Breast epithelium (tissue), 3 donors: ENCODE data around the gene HNRNPL.

Source experiments
- POLR2A ChIP-seq: fragments of 450-650 bp; IDR thresholded peaks from one replicate; pipeline ENCODE4 v1.6.1; 2016; ENCODE audit warnings: antibody characterized with exemption, mild to moderate bottlenecking, moderate library complexity
- TF ChIP-seq, protein P1 (sequence below), 3 donors: fragments of 450-650 bp; IDR thresholded peaks; one replicate each; pipeline ENCODE4 v1.5.1; 2016 to 2017; ENCODE audit warnings: antibody characterized with exemption in 3 of 3, mild to moderate bottlenecking in 3 of 3, moderate library complexity in 3 of 3

DNA sequence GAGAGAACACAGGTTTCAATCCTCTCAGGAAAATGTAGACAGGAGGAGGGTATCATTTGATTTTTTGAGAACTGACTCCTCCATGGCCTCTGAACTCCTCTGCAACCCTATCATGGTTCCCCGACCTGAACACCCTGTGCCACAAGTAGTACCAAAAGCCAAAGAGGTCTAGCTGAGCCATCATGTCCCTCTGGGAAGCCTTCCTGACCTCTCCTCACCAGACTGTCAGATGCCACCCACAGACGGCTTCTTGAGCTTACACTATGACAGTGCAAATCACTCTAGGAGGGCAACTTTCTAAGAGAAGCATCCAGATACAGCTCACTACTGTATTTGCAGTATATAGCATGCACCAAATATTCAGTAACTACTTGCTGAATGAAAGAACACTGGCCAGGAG lies 3.7 kb downstream of the HNRNPL start:
- TF ChIP-seq POLR2A, result no peak
- TF ChIP-seq, protein P1, sequence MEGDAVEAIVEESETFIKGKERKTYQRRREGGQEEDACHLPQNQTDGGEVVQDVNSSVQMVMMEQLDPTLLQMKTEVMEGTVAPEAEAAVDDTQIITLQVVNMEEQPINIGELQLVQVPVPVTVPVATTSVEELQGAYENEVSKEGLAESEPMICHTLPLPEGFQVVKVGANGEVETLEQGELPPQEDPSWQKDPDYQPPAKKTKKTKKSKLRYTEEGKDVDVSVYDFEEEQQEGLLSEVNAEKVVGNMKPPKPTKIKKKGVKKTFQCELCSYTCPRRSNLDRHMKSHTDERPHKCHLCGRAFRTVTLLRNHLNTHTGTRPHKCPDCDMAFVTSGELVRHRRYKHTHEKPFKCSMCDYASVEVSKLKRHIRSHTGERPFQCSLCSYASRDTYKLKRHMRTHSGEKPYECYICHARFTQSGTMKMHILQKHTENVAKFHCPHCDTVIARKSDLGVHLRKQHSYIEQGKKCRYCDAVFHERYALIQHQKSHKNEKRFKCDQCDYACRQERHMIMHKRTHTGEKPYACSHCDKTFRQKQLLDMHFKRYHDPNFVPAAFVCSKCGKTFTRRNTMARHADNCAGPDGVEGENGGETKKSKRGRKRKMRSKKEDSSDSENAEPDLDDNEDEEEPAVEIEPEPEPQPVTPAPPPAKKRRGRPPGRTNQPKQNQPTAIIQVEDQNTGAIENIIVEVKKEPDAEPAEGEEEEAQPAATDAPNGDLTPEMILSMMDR (IDR thresholded peaks at IDR 0.05), result no peak
